Lung (tissue), 12 donors: ENCODE data around the gene PGAM1. TPM values are rescaled to one million over a fixed set of nuclear protein-coding genes. Genes with fewer than 3 reads are reported as not detected.

ENCODE experiments used
- ATAC-seq: fragments of 200-7000 bp; cut with Tn5 transposase; one replicate; pipeline ENCODE4 v1.9.1; 2020; ENCODE audit warnings: moderate number of reproducible peaks; ENCODE audit not compliant: insufficient read depth, low FRiP score
- DNase-seq, 3 donors: peaks; one replicate each; pipeline ENCODE4 v3.0.0-alpha.2; 2013 to 2017
- H3K27ac ChIP-seq, 2 donors: one replicate each; pipeline ENCODE4 v1.5.1; 2013; ENCODE audit warnings: mild to moderate bottlenecking in 2 of 2, moderate library complexity in 2 of 2, control low read depth in 1 of 2, inconsistent platforms in 1 of 2, low read depth in 1 of 2, low read length in 1 of 2
- H3K27me3 ChIP-seq, 3 donors: one replicate each; pipeline ENCODE4 v1.5.1; 2013; ENCODE audit warnings: low read length in 2 of 3; ENCODE audit not compliant: control insufficient read depth in 3 of 3, insufficient read depth in 3 of 3
- H3K36me3 ChIP-seq, 4 donors: one replicate each; pipeline ENCODE4 v1.5.1; 2013; ENCODE audit warnings: low read length in 4 of 4, mild to moderate bottlenecking in 1 of 4, moderate library complexity in 1 of 4; ENCODE audit not compliant: control insufficient read depth in 4 of 4, insufficient read depth in 4 of 4
- H3K4me1 ChIP-seq, 5 donors: one replicate each; pipeline ENCODE4 v1.5.1; 2013; ENCODE audit warnings: low read length in 5 of 5, mild to moderate bottlenecking in 2 of 5, moderate library complexity in 1 of 5; ENCODE audit not compliant: control insufficient read depth in 5 of 5, insufficient read depth in 5 of 5
- H3K4me3 ChIP-seq: one replicate; pipeline ENCODE4 v1.5.1; 2013; ENCODE audit warnings: mild to moderate bottlenecking, control low read depth, moderate library complexity
- H3K9ac ChIP-seq, 2 donors: one replicate each; pipeline ENCODE4 v1.5.1; 2013; ENCODE audit warnings: low read length in 2 of 2, control low read depth in 1 of 2; ENCODE audit not compliant: insufficient read depth in 1 of 2
- H3K9me3 ChIP-seq, 4 donors: one replicate each; pipeline ENCODE4 v1.5.1; 2013; ENCODE audit warnings: low read length in 3 of 4, mild to moderate bottlenecking in 1 of 4, moderate library complexity in 1 of 4; ENCODE audit not compliant: control insufficient read depth in 4 of 4, insufficient read depth in 3 of 4
- CTCF ChIP-seq: IDR thresholded peaks from 2 replicates; pipeline ENCODE4 v1.5.1; 2012; ENCODE audit warnings: mild to moderate bottlenecking; ENCODE audit errors: control extremely low read depth, extremely low read depth
- WGBS, 2 donors: extraction: QIAGEN DNeasy Blood & Tissue Kit; methylation state at CpG; one replicate each; pipeline ENCODE4 v1.1.7; 2013; 5-methylcytosine and 5-hydroxymethylcytosine counted together
- polyA plus RNA-seq, 2 donors: library from polyadenylated mRNA; stranded (reverse); fragments of 200-250 nt; gene quantifications; one replicate each; pipeline ENCODE4 v1.2.1, GENCODE V29; 2013
- total RNA-seq, 2 donors: library from RNA; depleted of rRNA in 1 of 2; stranded (reverse); fragments of >200 nt in 1 of 2; gene quantifications; one replicate each; pipeline ENCODE4 v1.2.1, GENCODE V29; 2014 to 2021
- donor health status: control.
- donor health status: control.
- donor health status: Bipolar disorder and iron deficiency.
- donor health status: healthy.
- donor health status: DM: yes; HTN: yes; CAD: no.

The PGAM1 gene
- total and polyA plus RNA-seq, 4 donors = 49.1 to 280 (median 136) TPM

GRCh38 chr10:97393034-97393573, 32.9 kb upstream of the PGAM1 start:
- DNase-seq = no peak
- Histone ChIP-seq H3K27ac (no peak overlapping the region), H3K4me1 (no peaks in the 10 kb centered on the region), H3K4me3 (no peak overlapping the region), H3K9ac (no peak overlapping the region), H3K36me3 (peaks cover 19 to 52% (median 34%) of the 10 kb centered on the region in 4 donors), H3K9me3 (no peaks in the 10 kb centered on the region), H3K27me3 (no peaks in the 10 kb centered on the region)
- TF ChIP-seq CTCF = no peak
- ATAC-seq = no peak
- WGBS, 2 donors = 92 to 97% methylated on average over 8 of the region's 8 CpGs

GRCh38 chr10:97396056-97396455, 29.9 kb upstream of the PGAM1 start:
- TF ChIP-seq CTCF = no peak
- H3K27ac ChIP-seq = no peak overlapping the region
- H3K36me3 ChIP-seq = peaks cover 4 to 28% (median 19%) of the 10 kb centered on the region in 4 donors
- H3K27me3 ChIP-seq = no peaks in the 10 kb centered on the region
- DNase-seq = no peak
- WGBS, 2 donors = 66 to 90% methylated on average over 4 of the region's 4 CpGs
- peaks cover 0 to 9% (median 7%) of the 10 kb centered on the region in 5 donors for H3K4me1 ChIP-seq
- H3K9me3 ChIP-seq = no peaks in the 10 kb centered on the region
- no peak overlapping the region for H3K9ac ChIP-seq
- no peak overlapping the region for H3K4me3 ChIP-seq
- no peak for ATAC-seq

GRCh38 chr10:97399843-97400545, 26.0 kb upstream of the PGAM1 start:
- 27 to 34% methylated on average over 21 of the region's 21 CpGs for WGBS, 2 donors

More at GRCh38 chr10:97399843-97400545, 26.0 kb upstream of the PGAM1 start:
- H3K9ac ChIP-seq = peak overlapping the region; percentile 79 to 89
- H3K4me1 ChIP-seq = peaks cover 0 to 9% (median 7%) of the 10 kb centered on the region in 5 donors
- peak; percentile 16 to 55 (median 50) for DNase-seq
- H3K4me3 ChIP-seq = peak overlapping the region; percentile 66
- H3K36me3 ChIP-seq = peaks cover 4 to 11% (median 7%) of the 10 kb centered on the region in 4 donors
- peak; percentile 48 for ATAC-seq
- H3K27ac ChIP-seq = peak overlapping the region; percentile 89 to 90
- H3K27me3 ChIP-seq = no peaks in the 10 kb centered on the region
- H3K9me3 ChIP-seq = no peaks in the 10 kb centered on the region
- no peak for TF ChIP-seq CTCF
